HPDE6-E6E7 (cell line): ENCODE data around the gene TEP1.
A peak's percentile ranks its signal among the peaks of the same experiment; 100 is the strongest.
"Not testable (repeated sequence)": the region's sequence is repeated elsewhere in the genome, so short reads cannot be mapped to it uniquely, and the experiment has no call there.

ENCODE experiments used
- DNase-seq: peaks from one replicate; pipeline ENCODE4 v3.0.0; 2011; ENCODE audit warnings: missing footprints; ENCODE audit errors: extremely low spot score

TEP1 gene

DNA sequence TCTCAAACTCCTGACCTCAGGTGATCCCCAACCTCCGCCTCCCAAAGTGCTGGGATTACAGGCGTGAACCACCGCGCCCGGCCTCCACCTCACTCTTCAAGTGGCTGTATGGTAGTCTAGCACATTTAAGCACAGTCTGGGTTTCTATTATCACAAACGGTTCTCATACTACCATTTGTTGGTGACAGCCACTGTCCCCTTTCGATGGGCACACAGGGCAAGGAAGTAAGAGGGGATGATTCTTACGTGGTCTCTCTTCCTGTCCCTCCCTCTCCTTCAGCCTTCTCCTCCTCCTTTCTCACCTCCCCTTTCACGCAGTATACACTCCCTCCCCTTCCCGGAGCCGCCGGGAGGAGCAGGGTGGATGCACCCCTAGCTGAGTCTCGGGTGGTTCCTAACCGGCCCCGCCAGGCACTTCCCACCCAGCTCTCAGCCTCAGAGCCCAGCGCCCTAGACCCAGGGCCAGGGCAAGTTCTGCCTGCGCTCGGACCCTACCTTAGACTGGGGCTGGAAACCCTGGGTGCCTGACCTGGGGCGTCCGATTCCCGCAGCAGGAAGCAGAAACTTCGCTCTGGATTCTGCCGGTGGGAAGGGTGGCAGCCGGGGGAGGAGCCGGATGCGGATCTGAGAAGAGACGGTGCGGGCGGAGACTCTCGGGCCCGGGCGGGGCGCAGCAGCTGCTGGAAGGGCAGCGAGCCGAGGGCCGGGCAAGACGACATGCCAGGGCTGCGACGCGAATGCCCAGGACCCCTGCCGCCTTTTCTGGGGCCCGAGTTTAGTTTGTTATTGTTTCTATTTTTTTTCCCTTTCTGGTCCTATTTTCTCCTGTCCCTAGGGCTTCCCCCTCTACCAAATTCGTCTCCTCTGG is at the start of gene TEP1:
Gene TEP1, minus strand, starts transcription at position 626 of the 868 bp plus-strand sequence. CDS start 5,062 bp downstream, outside the sequence.
- DNase-seq, result peak; percentile 87

- DNase-seq, result peak; percentile 91
Measured at GRCh38 chr14:20461225-20462141, 48.2 kb upstream of the TEP1 start, which contains the start of gene PIP4P1. Gene PIP4P1 (minus strand): TSS chr14:20461434. CDS start chr14:20461325, 109 bp downstream.

DNA sequence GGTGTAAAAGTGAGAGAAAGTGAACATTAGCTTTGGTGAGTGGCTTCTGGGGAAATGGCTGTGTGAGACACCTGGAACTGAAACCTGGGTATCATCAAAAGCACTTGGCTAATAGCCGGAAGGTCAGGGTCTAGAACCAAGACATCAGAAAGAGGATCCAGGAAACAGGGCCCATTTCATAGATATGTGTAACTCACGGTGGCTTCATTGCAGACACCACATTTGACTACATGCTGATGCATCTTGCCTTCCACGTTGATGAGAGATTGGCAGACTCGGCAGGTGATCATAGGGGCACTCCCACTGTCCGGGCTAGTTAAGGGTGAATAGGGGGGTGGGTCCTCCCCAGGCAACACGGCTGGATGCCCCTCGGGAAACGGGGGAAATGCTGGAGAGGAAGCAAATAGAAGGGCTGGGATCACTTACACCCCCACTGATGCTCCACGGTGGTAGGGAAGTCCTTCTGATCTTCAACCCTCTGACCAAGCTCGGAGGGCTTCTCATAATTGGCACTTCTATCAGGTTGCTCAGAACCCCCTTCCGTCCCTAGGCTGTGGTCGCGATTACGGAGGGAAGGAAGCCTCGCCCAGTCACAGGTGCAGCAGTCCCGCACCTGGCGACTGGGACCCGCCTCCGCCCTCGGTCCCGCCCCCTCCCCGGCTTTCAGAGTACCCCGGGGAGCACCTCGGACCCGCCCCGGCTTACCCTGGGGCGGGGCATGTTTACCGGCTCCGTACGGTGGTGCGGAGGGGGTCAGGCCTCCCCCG is 47.3 kb upstream of the TEP1 start:
- no peak for DNase-seq

GRCh38 chr14:20458031-20458789 is 44.9 kb upstream of the TEP1 start:
- no peak for DNase-seq

DNA sequence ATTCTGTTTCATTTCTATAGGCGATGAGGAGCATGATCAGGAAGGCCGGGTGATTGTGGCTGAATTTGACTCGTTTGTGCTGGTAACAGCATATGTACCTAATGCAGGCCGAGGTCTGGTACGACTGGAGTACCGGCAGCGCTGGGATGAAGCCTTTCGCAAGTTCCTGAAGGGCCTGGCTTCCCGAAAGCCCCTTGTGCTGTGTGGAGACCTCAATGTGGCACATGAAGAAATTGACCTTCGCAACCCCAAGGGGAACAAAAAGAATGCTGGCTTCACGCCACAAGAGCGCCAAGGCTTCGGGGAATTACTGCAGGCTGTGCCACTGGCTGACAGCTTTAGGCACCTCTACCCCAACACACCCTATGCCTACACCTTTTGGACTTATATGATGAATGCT is 43.7 kb upstream of the TEP1 start:
- no peak for DNase-seq

GRCh38 chr14:20455355-20456300 is 42.3 kb upstream of the TEP1 start:
- no peak for DNase-seq

DNA sequence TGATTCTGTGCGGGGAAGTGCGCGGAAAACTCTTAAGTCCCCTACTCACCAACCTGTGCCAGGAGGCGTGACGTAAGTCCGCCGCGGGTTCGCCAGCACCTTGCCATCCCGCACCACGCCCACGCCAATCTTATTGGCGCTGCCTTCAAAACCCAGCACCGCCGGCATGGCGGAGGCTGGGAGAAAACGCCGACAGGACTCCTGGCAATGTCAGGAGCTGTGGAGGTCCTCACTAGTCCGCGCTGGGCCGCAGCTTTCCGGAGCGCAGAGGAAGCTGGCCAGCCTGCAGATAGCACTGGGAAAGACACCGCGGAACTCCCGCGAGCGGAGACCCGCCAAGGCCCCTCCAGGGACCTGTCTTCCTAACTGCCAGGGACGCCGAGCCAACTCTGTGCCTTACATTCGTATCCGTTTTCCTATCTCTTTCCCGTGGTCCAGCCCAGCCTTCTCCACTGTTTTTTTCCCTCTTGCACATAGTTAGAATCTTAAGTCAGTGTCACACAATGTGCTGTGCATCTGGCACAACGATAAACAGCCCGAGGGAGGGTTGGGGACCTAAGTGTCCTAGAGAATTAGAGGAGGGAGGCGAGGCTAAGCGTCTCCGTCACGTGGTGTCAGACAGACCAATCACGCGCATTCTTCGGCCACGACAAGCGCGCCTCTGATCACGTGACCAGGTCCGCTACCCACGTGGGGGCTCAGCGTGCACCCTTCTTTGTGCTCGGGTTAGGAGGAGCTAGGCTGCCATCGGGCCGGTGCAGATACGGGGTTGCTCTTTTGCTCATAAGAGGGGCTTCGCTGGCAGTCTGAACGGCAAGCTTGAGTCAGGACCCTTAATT is 41.4 kb upstream of the TEP1 start, which contains the start of the genes APEX1 and OSGEP:
Gene APEX1, plus strand, starts transcription at position 711 of the 839 bp plus-strand sequence. CDS start 420 bp downstream, outside the sequence.
Gene OSGEP, minus strand, starts transcription at position 297 of the 839 bp plus-strand sequence. Its CDS starts 129 bp downstream, at position 168.
- DNase-seq, result peak; percentile 97

DNA sequence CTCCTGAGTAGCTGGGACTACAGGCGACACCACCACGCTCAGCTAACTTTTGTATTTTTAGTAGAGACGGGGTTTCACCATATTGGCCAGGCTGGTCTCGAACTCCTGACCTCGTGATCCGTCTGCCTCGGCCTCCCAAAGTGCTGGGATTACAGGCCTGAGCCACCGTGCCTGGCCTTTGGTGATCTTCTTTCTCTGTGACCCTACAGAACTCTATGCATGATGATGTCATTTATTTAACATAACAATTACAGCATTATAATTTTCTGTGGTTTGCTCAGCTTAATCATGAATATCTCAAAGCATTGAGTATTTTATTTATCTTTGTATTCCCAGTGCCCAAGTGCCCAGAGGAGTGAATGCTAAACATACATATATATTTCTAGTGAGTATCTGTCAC is 39.5 kb upstream of the TEP1 start:
- DNase-seq, result not testable (repeated sequence)

GRCh38 chr14:20446889-20447288 is 33.6 kb upstream of the TEP1 start:
- DNase-seq, result no peak

DNA sequence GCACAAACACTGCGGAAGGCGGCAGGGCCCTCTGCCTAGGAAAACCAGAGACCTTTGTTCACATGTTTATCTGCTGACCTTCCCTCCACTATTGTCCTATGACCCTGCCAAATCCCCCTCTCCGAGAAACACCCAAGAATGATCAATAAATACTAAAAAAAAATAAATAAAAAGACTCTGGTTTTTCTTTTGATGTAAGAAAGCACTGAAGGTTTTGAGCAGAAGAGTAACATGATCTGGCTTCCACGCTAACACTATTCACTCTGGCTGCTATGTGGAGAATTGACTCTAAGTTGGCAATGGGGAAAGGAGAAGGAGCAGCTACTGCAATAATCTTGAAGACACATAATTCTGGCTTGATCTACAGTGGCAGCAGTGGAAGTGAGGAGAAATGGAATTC is 30.3 kb upstream of the TEP1 start:
- not testable (repeated sequence) for DNase-seq

GRCh38 chr14:20441461-20441860 is 28.2 kb upstream of the TEP1 start:
- no peak for DNase-seq

GRCh38 chr14:20440882-20441281 is 27.6 kb upstream of the TEP1 start:
- DNase-seq, result no peak

DNA sequence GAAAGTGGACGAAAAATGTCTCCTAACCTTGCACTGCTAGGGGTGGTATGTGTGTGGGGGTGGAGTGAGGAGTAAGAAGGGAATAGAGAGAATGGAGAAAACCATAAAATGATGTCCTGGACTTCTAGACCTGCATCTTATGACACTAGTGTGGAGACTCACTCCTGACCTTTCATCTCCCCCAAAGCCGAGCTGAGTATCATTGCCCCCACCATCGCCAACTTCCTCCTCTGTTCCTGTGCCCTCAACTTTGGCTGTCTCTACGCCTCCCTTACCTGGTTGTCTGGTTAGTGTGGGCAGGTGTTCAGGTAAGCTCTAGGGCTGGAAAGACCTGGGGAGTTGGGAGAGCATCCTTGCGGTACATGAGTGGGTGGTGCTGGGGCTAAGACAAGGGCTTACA is 27.2 kb upstream of the TEP1 start:
- DNase-seq, result no peak

- DNase-seq, result no peak
Measured at GRCh38 chr14:20438664-20439063, 25.4 kb upstream of the TEP1 start.

- DNase-seq, result no peak
Measured at GRCh38 chr14:20436363-20436755, 23.1 kb upstream of the TEP1 start.

GRCh38 chr14:20435582-20436362 is 22.5 kb upstream of the TEP1 start, which contains the start of gene KLHL33:
Gene KLHL33 (minus strand): TSS chr14:20436166. CDS start chr14:20435811, 355 bp downstream.
- DNase-seq, result no peak
